GM19035 (cell line): ENCODE measurements around the gene ECHDC1.
"Not testable (repeated sequence)": the region's sequence is repeated elsewhere in the genome, so short reads cannot be mapped to it uniquely, and the experiment has no call there.

Experiments
- ATAC-seq: cut with Tn5 transposase; IDR thresholded peaks from one replicate; pipeline ENCODE4 v1.9.1; 2021; ENCODE audit not compliant: unreplicated experiment

The ECHDC1 gene

GRCh38 chr6:127342946-127343808 is at the start of gene ECHDC1:
Gene ECHDC1 (minus strand): TSS chr6:127343609. CDS start chr6:127331028, 12,581 bp downstream.
- ATAC-seq: peak; percentile 83

GRCh38 chr6:127392301-127392700 is 48.9 kb upstream of the ECHDC1 start:
- no peak for ATAC-seq

DNA sequence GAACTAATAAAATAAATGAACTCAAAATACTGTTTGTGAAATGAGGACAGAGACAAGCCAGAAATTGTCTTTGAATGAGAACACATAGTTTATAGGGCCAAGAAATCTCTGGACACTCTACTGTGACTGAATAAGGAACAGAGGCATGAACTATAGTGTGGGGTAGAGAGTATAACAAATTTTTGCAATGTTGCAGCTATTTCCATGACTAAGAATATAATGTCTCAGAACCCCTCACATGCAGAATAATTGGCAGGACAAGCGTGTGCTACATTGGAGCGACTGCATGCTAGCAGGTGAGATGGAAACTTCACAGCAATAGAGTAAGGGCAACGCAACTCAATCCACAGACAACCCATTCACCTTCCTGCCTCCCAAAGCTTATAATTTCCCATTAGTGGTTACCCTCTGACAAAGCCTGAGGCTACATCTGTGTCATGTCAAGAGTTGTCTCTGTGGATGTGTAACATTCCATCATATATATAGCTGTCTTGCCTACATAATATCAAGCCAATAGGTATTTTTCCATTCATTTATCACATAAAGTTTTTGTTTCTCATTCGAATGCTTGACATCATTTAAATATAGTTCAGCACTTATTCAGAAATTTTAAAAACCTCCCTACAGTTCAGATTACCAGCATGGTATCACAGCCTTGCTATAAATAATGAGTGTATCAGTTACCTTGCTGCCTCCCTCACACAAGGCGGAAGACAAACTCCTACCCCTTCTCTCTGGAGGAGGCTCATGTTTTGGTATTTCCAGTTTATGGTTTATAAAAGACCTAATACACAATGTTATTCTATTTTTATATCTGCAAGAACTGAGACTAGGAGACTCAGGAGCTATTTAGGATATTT is 47.9 kb upstream of the ECHDC1 start:
- ATAC-seq: no peak

DNA sequence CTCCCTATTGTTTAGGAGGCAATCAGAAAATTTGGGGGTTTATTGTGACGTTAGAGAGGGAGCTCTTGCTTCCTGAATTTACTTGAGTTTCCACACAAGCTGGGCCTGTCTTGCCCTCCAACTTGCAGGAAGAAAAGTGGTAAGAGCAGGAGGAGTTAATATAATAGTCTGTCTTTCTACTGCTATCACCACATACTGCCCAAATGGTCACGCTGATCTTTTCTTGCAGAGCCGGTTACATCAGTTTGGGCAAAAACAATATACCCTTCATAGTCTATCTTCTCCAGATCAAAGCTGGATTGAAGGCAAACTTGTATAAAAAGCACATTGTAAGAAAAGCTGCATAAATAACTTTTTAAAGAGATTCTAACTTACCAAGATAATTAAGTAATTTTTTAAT is 46.3 kb upstream of the ECHDC1 start:
- ATAC-seq: no peak

GRCh38 chr6:127385668-127386430 is 42.4 kb upstream of the ECHDC1 start:
- ATAC-seq: no peak

DNA sequence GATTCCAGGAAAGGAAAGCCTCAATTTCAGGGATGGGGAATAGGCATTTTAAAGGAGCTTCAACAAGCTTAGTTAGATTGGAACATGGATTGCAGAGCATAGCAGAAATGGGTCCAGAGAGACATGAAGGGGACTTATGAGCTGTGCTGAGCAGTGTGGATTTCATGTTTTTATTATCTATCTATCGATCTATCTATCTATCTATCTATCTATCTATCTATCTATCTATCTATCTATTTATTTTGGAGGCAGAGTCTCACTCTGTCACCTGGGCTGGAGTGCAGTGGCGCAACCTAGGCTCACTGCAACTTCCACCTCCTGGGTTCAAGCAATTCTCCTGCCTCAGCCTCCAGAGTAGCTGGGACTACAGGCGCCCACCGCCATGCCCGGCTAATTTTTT is 41.4 kb upstream of the ECHDC1 start:
- ATAC-seq: not testable (repeated sequence)

DNA sequence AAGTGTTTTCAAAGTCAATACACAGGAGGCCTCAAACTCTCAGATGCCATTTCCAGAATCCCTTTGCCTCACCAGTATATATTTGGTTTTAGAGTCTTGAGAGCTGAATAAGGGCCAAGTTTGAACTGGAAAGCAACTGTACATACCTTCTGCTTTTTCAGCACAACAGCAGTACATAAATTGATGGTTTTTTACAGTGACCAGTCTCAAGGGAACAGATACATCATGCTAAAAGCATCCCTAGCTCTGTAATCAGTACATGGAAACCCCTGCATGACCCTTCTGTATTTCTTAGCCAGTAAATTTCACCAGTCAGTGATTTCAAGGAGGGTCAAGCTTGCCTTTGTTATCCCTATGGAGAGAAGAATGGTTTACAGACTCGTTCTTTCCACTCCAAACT is 40.6 kb upstream of the ECHDC1 start:
- ATAC-seq: no peak

DNA sequence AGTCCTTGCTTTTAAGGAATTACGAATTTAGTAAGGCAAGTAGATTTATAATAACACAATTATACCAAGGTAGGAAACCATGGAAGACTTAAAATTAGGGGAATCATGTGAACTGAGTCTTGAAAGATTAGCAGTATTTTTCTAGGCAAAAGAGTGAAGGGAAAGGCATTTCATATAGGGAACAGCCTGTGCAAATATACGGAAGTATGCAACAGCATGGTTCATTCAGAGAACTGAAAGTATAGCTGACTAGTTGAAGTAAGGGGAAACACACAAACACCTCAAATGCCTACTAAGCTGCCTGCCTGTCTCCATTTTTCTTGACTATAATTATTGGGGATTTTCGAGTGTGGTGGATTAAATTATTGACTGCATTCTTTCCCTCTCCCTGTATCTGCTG is 39.0 kb upstream of the ECHDC1 start:
- ATAC-seq: no peak

- ATAC-seq: no peak
Measured at GRCh38 chr6:127381384-127381783, 38.0 kb upstream of the ECHDC1 start.

DNA sequence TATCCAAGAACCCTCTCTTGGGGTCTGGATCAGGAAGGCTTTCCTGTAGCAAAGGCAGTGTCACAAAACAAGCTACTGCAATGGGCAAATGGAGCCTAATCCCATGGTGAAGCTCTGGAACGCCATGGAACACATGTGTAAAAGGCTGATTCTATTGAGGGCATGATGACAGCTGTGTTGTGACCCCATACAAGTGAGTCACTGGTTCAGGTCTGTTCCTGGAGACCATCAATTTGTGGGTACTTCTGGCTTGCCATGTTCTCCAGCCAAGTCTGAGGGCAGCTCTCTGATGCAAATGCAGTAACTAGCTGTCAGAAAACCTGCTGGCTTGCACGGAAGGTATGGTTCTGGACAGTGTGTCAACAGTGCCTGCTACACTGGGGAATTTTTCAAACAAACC is 33.3 kb upstream of the ECHDC1 start:
- ATAC-seq: no peak

GRCh38 chr6:127367023-127367375 is 23.6 kb upstream of the ECHDC1 start:
- no peak for ATAC-seq

- ATAC-seq: no peak
Measured at GRCh38 chr6:127366282-127367022, 23.0 kb upstream of the ECHDC1 start.

GRCh38 chr6:127365874-127366273 is 22.5 kb upstream of the ECHDC1 start:
- no peak for ATAC-seq

GRCh38 chr6:127352524-127352923 is 9.1 kb upstream of the ECHDC1 start:
- no peak for ATAC-seq

- ATAC-seq: no peak
Measured at GRCh38 chr6:127349980-127350379, 6.6 kb upstream of the ECHDC1 start.

DNA sequence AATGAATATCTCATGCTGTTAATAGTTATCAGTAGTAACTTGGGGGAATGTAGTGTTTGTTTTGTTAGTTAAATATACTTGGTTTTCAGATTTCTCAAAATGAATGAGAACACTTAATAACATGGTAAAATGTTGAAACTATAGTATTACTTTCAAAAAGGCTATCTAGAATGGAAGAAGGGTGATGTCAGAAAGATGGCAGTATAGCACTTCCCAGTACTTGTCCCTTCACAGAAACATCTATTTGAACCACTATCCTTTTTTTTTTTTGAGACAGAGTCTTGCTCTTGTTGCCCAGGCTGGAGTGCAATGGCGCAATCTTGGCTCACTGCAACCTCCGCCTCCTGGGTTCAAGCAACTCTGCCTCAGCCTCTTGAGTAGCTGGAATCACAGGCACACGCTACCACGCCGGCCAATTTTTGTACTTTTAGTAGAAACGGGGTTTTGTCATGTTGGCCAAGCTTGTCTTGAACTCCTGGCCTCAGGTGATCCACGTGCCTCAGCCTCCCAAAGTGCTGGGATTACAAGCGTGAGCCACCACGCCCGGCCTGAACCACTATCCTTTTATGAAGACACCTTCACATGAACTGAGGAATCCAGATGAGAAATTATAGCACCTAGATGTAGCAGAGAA is 4.7 kb upstream of the ECHDC1 start:
- no peak for ATAC-seq

DNA sequence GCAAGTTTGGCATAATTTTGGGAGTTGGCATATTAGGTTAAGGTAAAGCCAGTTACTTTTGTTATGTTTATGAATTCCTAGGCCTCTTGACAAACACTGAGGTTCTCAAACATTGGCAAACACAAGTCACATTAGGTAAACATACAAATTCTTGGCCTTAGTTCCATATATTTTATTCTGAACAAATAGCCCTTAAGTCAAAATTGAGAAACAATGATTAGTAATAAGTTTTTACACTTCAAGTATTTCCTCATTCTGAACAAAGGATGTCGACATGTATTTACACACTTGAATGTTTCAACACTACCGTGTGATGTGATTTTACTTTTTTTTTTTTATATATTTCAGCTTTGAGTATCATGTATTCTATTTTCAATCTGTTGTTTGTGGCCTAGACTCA is 3.8 kb upstream of the ECHDC1 start:
- ATAC-seq: no peak

- no peak for ATAC-seq
Measured at GRCh38 chr6:127345521-127345920, 2.1 kb upstream of the ECHDC1 start.

GRCh38 chr6:127343809-127344659 is 625 bp upstream of the ECHDC1 start:
- ATAC-seq: peak; percentile 3
